Measurements from ENCODE around the gene ULK1. TPM values are rescaled to one million over a fixed set of nuclear protein-coding genes. Genes with fewer than 3 reads are reported as not detected.
A peak's percentile ranks its signal among the peaks of the same experiment; 100 is the strongest.

ULK1 gene
- total RNA-seq = 10 to 100 TPM; 15.9 to 70.1 (median 50.7) TPM
- 10 to 100 TPM in 1 of 2 donors, 1 to 10 TPM in 1; 4.5 to 44.7 TPM for polyA plus RNA-seq
- long read RNA-seq, donor 1, transcript ULK1-203 (2 exons, 2,145 nt) = major isoform, 13 of 147 reads
- long read RNA-seq, donor 1, transcript ULK1-204 (6 exons, 1,211 nt) = minor isoform, 7 of 147 reads
- long read RNA-seq, donor 1, partial matches to known transcripts = 82 of 147 reads
- long read RNA-seq, donor 1, other reads (novel, unspliced or antisense) = 43 of 147 reads
- long read RNA-seq, donor 2, full-length matches to known transcripts = 2 of 2 reads
- long read RNA-seq, donor 2, partial matches to known transcripts = 0 of 2 reads
- long read RNA-seq, donor 2, other reads (novel, unspliced or antisense) = 0 of 2 reads
- long read RNA-seq, donor 3, full-length matches to known transcripts = 9 of 104 reads
- long read RNA-seq, donor 3, partial matches to known transcripts = 69 of 104 reads
- long read RNA-seq, donor 3, other reads (novel, unspliced or antisense) = 26 of 104 reads

DNA sequence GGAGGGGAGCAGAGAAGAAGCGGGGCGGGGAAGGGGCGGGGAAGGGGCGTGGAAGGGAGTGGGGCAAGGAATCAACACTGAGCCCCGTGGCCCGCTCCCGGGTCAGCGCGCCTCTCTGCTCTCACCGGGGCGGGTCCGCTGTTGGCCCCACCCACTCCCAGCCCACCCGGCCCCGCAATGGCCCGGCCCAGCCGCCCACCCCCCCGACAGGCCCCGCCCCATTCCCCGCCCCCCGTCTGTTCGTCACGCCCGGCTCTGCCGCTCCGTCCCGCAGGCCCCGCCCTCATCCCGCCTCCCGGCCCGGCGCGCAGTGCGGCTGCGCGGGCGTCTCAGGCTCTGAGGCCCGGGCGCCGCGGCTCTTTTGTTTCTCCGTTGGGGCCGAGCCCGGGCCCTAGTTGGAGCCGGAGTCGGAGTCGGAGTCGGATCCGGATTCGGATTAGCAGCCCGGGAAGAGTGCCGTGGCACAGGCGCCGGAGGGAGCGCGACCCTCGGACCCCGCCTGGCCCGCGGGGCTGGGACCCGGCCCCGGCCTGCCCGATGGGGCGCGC, at the start of gene ULK1:
ULK1 (plus strand) TSS at position 310 of the 548 bp plus-strand sequence. CDS start 380 bp downstream, outside the sequence.
- WGBS, 3 donors = 0 to 1% (median 1%) methylated on average over 17 to 64 of the region's 64 CpGs
- H3K9me3 ChIP-seq = no peaks in the 10 kb centered on the region
- DNase-seq = peak; percentile 93 to 97 (median 96)
- peaks cover 5% of the 10 kb centered on the region for H3K4me1 ChIP-seq (ENCODE audit: insufficient read depth)
- H3K36me3 ChIP-seq = no peaks in the 10 kb centered on the region
- intact Hi-C loops (cut with DNase I) = no loop called here
- H3K27me3 ChIP-seq = no peaks in the 10 kb centered on the region
- H3K27ac ChIP-seq = peak within 1 kb of the TSS; percentile 98
- TF ChIP-seq, protein P1, sequence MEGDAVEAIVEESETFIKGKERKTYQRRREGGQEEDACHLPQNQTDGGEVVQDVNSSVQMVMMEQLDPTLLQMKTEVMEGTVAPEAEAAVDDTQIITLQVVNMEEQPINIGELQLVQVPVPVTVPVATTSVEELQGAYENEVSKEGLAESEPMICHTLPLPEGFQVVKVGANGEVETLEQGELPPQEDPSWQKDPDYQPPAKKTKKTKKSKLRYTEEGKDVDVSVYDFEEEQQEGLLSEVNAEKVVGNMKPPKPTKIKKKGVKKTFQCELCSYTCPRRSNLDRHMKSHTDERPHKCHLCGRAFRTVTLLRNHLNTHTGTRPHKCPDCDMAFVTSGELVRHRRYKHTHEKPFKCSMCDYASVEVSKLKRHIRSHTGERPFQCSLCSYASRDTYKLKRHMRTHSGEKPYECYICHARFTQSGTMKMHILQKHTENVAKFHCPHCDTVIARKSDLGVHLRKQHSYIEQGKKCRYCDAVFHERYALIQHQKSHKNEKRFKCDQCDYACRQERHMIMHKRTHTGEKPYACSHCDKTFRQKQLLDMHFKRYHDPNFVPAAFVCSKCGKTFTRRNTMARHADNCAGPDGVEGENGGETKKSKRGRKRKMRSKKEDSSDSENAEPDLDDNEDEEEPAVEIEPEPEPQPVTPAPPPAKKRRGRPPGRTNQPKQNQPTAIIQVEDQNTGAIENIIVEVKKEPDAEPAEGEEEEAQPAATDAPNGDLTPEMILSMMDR (IDR thresholded peaks at IDR 0.05) = no peak
- TF ChIP-seq POLR2A (IDR thresholded peaks at IDR 0.05) = peak; percentile 92
- TF ChIP-seq EP300 (IDR thresholded peaks at IDR 0.05) = no peak
- peak within 1 kb of the TSS; percentile 60 for H3K4me3 ChIP-seq

DNA sequence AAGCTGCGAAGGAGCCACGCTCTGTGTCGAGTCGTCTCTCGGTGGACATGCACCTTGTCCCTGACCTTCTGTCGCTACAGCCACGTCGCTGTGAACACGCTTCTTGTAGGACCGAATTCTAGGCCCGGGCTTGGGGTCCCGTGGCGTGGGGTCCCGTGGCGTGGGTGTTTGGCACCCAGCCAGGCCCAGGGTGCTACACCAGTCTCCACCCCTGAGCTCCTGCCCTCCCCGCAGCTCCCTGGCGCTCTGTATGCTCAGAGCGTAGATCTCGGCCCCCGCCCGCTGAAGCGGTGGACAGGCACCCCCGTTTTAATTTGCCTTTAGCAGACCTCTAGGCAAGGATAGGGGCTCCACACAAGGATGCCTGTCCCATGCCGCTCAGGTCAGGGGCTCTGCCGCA, 49.8 kb upstream of the ULK1 start:
- Histone ChIP-seq H3K4me3 (no peak overlapping the region), H3K9me3 (no peaks in the 10 kb centered on the region), H3K4me1 (ENCODE audit: insufficient read depth) (no peaks in the 10 kb centered on the region), H3K27me3 (no peaks in the 10 kb centered on the region), H3K27ac (no peak overlapping the region), H3K36me3 (no peaks in the 10 kb centered on the region)
- TF ChIP-seq, protein P1 (IDR thresholded peaks at IDR 0.05) = no peak
- TF ChIP-seq EP300 (IDR thresholded peaks at IDR 0.05) (no peak), POLR2A (IDR thresholded peaks at IDR 0.05) (no peak)
- intact Hi-C loops (cut with DNase I) = loop anchor here in 1 of 4 donors (5.0 kb wide), 1 partner anchor 978 kb away; no protein-coding TSS in a partner anchor
- no peak for DNase-seq
- WGBS, 3 donors = 89 to 94% (median 92%) methylated on average over 25 of the region's 25 CpGs

DNA sequence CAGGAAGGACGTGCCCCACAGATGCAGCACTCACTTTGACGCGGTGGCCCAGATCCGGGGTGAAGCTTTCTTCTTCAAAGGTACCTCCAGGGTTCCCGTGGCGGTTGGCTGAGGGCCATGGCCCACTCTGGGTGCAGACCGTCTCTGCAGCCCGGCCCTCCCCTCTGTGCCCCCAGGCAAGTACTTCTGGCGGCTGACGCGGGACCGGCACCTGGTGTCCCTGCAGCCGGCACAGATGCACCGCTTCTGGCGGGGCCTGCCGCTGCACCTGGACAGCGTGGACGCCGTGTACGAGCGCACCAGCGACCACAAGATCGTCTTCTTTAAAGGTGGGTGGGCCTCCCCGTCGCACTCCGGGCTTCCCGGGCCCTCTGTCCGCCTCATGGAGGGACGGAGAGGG, 49.3 kb upstream of the ULK1 start:
- TF ChIP-seq, protein P1 (IDR thresholded peaks at IDR 0.05) = no peak
- TF ChIP-seq POLR2A (IDR thresholded peaks at IDR 0.05) (no peak), EP300 (IDR thresholded peaks at IDR 0.05) (no peak)
- intact Hi-C loops (cut with DNase I) = no loop called here

DNA sequence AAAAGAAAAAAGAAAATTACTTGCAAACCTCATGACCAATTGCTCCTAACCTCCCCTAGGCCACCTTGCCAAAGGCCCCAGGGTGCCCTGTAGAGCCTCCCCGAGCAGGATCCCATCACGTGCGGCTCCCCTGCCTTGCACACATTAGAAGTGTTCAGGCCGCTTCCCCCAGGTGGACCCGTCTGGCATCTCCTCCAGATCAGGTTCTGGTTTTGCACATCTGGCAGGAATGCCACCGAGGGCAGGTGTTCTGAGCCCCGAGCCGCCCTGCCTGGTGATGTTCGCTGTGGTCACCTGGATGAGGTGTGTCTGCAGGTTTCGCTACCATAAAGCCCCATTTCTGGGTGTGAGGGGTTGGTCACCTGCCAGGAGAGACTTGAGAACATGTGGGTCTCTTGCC, 47.0 kb upstream of the ULK1 start:
- Histone ChIP-seq H3K36me3 (no peaks in the 10 kb centered on the region), H3K27ac (no peak overlapping the region), H3K9me3 (no peaks in the 10 kb centered on the region), H3K4me3 (no peak overlapping the region), H3K27me3 (no peaks in the 10 kb centered on the region), H3K4me1 (ENCODE audit: insufficient read depth) (no peaks in the 10 kb centered on the region)
- no peak for DNase-seq
- intact Hi-C loops (cut with DNase I) = no loop called here
- WGBS, 3 donors = 86 to 95% (median 92%) methylated on average over 10 of the region's 10 CpGs
- TF ChIP-seq, protein P1 (IDR thresholded peaks at IDR 0.05) = no peak
- TF ChIP-seq EP300 (IDR thresholded peaks at IDR 0.05) = no peak
- no peak for TF ChIP-seq POLR2A (IDR thresholded peaks at IDR 0.05)

More for the DNA sequence above, 49.3 kb upstream of the ULK1 start:
- no peaks in the 10 kb centered on the region for H3K9me3 ChIP-seq
- WGBS, 3 donors = 91 to 94% (median 94%) methylated on average over 24 to 29 of the region's 29 CpGs
- DNase-seq = no peak
- no peak overlapping the region for H3K27ac ChIP-seq
- no peaks in the 10 kb centered on the region for H3K36me3 ChIP-seq
- H3K27me3 ChIP-seq = no peaks in the 10 kb centered on the region
- H3K4me1 ChIP-seq (ENCODE audit: insufficient read depth) = no peaks in the 10 kb centered on the region
- H3K4me3 ChIP-seq = no peak overlapping the region

All from ovary (tissue), 10 donors.